HG03565 (cell line): ENCODE measurements around the gene WDFY4.

ENCODE experiments used
- ATAC-seq: cut with Tn5 transposase; IDR thresholded peaks from one replicate; pipeline ENCODE4 v1.9.1; 2021; ENCODE audit warnings: mild to moderate bottlenecking, moderate library complexity; ENCODE audit not compliant: unreplicated experiment

The WDFY4 gene

DNA sequence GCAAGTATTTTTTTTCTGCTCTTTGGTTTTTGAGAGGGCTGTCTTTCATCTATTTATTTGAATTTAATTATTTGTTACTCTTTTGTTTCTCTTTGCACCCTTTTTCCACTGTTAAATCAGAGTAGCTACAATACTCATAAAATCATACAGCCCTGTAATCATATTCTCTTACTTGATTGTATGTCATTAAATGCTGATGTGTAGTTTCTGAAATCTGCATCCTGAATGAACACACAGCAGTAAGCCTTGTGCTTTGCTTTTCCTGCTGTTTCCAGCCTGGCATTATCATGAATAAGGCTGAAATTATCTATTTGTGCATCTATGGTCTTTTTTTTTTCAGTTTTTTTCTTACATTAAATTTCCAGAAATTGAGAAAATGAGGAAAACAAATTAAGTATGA is 250.9 kb downstream of the WDFY4 start:
- ATAC-seq: no peak

GRCh38 chr10:48937796-48938195 is 253.1 kb downstream of the WDFY4 start:
- ATAC-seq: no peak

DNA sequence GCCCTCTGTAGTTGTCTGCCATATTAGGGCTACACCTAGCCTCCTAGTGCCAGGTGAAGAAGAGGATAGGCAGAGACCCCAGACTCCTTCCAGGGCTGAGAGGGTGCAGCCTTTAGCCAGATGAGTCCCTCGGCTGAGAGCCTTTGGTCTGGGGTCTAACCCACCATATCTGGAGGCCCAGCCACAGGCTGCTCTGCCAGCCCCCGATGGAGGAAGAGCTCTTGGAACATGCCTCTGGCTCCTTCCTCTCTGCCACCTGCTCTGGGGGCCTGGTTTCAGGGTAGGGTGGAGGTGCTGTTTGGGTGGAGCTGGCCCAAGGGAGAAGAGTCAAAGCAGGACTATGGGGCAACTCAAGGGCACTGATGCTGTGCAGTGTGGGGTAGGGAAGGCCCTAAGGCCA is 253.6 kb downstream of the WDFY4 start:
- ATAC-seq: no peak

GRCh38 chr10:48938990-48939536 is 254.4 kb downstream of the WDFY4 start:
- ATAC-seq: no peak

GRCh38 chr10:48939790-48940325 is 255.2 kb downstream of the WDFY4 start, which contains the start of gene LRRC18:
LRRC18 (minus strand) TSS chr10:48939840; CDS start chr10:48914155, 25,685 bp downstream.
- ATAC-seq: no peak

DNA sequence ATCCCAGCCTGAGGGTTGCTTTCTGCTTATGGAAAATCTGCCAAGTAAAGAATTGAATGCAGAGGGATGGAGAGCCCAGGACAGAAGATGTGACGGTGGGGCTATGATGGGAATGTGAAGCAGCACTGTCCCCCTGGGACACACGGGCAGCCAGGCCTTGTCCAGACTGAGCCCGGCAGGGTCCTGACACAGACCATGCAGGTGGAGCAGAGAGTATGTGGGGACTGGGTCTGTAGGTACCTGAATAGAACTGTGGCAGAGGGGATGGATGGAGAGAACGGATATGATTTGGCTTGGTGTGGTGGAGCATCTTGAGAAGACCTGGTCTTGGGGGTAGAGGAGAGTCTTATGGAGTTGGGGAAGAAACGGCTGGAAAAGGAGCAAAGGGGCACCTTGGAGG is 255.7 kb downstream of the WDFY4 start:
- ATAC-seq: no peak

GRCh38 chr10:48940958-48941357 is 256.3 kb downstream of the WDFY4 start:
- ATAC-seq: no peak

DNA sequence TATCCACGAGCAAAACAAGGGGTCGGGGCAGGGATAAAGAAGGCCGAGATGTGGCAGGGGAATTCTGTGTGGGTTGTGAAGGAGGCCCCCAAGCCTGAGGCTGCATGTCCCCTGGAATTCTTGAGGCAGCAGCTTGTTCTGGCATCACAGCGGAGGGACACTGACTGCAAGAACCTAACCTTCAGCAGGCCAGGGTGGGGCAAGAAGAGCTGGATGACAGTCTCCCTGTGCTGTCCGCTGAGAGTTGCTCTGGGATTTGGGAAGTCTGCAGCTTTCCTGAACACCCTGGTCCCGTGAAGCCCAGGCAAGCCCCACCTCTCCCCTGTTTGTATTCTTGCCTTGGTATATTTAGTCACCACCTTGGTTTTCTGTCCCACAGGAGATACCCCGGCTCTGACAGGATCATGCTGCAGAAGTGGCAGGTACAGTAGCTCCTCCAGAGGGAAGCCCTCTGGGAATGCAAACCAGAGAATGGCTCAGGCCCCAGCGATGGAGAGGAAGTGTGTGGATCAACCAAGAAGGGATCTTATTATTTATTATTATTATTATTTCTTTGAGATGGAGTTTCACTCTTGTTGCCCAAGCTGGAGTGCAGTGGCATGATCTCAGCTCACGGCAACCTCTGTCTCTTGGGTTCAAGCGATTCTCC is 256.9 kb downstream of the WDFY4 start:
- no peak for ATAC-seq

GRCh38 chr10:48943096-48943495 is 258.4 kb downstream of the WDFY4 start:
- ATAC-seq: no peak

DNA sequence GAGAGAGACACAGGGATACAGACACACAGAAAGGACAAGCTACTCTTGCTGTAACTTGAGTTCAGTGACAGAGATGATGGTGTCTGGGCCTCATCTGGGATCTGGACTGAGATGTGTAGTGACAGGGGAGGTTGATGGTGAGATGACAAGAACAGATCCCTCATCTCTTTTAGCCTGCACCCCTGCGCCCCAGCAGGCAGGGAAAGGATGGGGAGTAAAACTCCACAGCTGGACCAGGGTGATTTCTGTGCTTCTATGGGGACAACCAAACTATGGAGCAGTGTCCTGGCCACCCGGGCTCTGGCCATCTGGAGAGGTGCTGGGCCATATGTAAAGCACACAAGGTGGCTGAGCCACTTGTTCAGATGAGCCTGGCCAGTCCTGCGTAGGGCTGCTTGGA is 259.5 kb downstream of the WDFY4 start:
- ATAC-seq: no peak

DNA sequence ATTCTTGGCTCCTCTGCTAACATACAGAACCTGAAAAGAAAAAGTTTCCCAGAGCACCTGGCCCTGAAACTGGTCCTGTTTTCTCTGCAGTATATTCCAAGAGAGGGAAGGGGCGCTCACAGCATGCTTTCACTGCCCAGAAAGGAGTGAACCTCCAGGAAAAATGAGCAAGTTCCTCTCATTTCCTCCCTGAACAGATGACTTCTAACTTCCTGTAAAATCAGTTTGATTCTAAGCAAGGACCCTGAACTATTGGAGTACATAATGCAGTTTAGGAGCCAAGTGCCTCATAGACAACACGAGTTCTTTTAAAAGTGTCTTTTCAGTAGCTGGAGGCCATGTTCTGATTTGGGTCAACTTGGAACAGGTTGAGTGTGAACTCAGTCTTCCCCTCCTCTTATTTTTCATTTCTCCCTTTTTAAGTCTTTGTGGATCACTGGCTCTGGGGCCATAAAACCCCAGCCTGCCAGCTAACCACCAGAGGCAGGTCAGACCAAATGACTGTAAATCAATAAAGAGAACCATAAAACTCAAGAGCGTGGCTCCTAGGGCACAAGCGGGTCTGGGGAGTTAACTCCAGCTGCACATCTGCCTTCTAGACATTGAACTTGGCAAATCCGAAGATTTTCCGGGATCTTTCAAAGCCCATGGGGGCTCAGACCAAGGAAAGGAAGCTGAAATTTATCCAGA is 260.9 kb downstream of the WDFY4 start:
- ATAC-seq: no peak

DNA sequence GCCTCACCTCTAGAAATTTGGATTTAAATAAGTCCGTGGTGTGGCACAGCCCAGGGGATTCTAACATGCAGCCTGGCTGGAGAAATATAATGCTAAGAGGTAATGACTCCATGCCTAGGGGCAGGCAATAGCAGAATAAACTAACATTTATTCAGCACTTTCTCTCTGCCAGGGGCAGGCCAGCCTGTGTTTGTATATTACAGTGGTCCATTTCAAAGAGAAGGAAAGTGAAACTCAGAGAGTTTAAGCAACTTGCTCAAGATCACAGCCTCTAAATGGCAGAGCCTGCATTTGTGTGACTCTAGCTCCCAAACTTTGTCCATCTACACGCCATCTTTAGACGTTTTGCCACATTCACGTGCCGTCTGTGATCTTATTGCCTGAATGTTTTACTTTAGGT is 261.7 kb downstream of the WDFY4 start:
- no peak for ATAC-seq

- ATAC-seq: no peak
Observed at GRCh38 chr10:48946891-48947500, 262.3 kb downstream of the WDFY4 start.

GRCh38 chr10:48947690-48948469 is 263.2 kb downstream of the WDFY4 start:
- no peak for ATAC-seq

DNA sequence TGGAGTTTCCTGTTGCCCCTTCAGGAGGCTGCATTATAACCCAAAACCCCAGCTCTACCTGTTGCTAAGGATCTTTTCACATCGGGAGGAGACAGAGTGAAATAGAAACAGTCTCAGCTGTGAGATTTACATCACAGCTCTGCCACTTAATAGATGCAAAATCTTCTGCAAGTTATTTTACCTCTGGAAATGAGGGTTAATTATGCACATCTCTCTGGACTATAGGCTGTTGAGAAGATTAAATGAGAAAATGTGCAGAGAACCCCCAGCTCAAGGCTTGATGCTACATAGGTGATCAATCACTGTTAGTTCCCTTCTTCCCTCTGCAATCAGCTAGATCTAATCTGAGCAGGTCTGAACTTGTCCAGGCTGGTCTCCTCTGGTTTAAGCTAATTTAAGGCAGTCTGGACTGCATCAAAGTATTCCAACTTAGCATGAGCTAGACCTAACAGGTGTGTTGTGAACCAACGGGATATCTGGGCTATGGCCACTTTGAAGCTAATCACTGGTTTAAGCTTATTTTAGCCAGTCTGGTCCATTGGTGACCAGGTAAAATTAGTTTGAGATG is 263.9 kb downstream of the WDFY4 start:
- no peak for ATAC-seq

DNA sequence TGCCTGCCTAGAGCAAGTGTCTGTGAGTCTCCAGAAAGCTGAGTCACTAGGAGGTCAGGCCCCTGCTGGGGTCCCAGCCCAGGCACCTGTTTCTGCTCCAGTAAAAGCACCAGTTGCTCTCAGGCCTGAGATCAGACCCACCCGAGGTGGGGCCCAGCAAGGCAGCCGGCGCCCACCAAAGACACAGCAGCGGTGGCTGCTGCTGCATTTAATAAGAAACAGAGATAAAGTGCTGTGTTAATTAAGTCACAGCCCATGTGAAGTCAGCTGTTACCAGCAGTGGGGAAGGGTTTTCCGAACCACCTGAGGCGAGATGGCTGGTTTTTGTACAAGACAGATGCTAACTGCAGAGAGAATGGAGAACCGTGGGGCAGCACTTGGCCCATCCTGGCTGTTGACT is 267.0 kb downstream of the WDFY4 start:
- no peak for ATAC-seq

GRCh38 chr10:48957361-48958151 is 272.9 kb downstream of the WDFY4 start:
- ATAC-seq: no peak

GRCh38 chr10:48958598-48959190 is 274.0 kb downstream of the WDFY4 start:
- no peak for ATAC-seq

DNA sequence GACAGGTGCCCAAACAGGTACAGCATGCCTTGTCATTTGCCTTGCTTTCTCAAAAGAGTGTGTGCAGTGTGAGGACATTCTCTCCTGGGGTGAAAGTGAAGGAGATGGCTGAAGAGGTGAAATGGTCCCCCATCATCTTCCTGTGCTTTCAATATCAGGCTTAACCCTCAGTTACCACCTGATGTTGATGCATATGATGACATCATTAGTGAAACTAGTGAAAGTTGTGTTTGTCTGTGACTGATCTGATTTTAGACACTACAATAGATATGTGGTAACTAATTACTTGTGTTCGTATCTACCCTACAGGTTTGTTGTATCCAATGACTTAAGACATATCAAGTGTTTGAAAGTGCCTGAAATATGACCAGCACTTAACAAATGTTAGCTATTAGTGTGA is 279.4 kb downstream of the WDFY4 start:
- ATAC-seq: no peak
